ENCODE results near the gene CTSW.
"Not testable (repeated sequence)": the region's sequence is repeated elsewhere in the genome, so short reads cannot be mapped to it uniquely, and the experiment has no call there.

The CTSW gene

GRCh38 chr11:65887723-65888162 is 8.1 kb downstream of the CTSW start:
- TF ChIP-seq, protein P1, sequence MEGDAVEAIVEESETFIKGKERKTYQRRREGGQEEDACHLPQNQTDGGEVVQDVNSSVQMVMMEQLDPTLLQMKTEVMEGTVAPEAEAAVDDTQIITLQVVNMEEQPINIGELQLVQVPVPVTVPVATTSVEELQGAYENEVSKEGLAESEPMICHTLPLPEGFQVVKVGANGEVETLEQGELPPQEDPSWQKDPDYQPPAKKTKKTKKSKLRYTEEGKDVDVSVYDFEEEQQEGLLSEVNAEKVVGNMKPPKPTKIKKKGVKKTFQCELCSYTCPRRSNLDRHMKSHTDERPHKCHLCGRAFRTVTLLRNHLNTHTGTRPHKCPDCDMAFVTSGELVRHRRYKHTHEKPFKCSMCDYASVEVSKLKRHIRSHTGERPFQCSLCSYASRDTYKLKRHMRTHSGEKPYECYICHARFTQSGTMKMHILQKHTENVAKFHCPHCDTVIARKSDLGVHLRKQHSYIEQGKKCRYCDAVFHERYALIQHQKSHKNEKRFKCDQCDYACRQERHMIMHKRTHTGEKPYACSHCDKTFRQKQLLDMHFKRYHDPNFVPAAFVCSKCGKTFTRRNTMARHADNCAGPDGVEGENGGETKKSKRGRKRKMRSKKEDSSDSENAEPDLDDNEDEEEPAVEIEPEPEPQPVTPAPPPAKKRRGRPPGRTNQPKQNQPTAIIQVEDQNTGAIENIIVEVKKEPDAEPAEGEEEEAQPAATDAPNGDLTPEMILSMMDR (IDR thresholded peaks at IDR 0.05), result no peak
- H3K27me3 ChIP-seq, result no peaks in the 10 kb centered on the region
- H3K4me1 ChIP-seq, result peaks cover 6 to 67% (median 47%) of the 10 kb centered on the region in 4 donors
- intact Hi-C loops (cut with DNase I; ENCODE audit: low total_unique reads), result loop anchor here (2.0 kb wide), 1 partner anchor 29 kb away; no protein-coding TSS in a partner anchor
- peaks cover 15 to 39% (median 26%) of the 10 kb centered on the region in 3 donors for H3K36me3 ChIP-seq
- H3K4me3 ChIP-seq, result peak overlapping the region; percentile 61 to 83
- H3K9me3 ChIP-seq, result no peaks in the 10 kb centered on the region
- DNase-seq, result no peak
- H3K27ac ChIP-seq, result peak overlapping the region; percentile 93 to 95

GRCh38 chr11:65888163-65888814 is 8.7 kb downstream of the CTSW start, which contains the start of gene FIBP:
FIBP (minus strand) TSS chr11:65888471; CDS start chr11:65888418, 53 bp downstream.
- TF ChIP-seq, protein P1 (IDR thresholded peaks at IDR 0.05), result peak; percentile 87 to 96
- H3K36me3 ChIP-seq, result peaks cover 10 to 33% (median 21%) of the 10 kb centered on the region in 3 donors
- peaks cover 6 to 73% (median 53%) of the 10 kb centered on the region in 4 donors for H3K4me1 ChIP-seq
- peak; percentile 97 to 99 for DNase-seq
- intact Hi-C loops (cut with DNase I; ENCODE audit: low total_unique reads), result loop anchor here (2.0 kb wide), 1 partner anchor 29 kb away; no protein-coding TSS in a partner anchor
- no peaks in the 10 kb centered on the region for H3K9me3 ChIP-seq
- H3K27me3 ChIP-seq, result no peaks in the 10 kb centered on the region
- peak within 1 kb of the TSS; percentile 61 to 83 for H3K4me3 ChIP-seq
- peak within 1 kb of the TSS; percentile 93 to 95 for H3K27ac ChIP-seq

DNA sequence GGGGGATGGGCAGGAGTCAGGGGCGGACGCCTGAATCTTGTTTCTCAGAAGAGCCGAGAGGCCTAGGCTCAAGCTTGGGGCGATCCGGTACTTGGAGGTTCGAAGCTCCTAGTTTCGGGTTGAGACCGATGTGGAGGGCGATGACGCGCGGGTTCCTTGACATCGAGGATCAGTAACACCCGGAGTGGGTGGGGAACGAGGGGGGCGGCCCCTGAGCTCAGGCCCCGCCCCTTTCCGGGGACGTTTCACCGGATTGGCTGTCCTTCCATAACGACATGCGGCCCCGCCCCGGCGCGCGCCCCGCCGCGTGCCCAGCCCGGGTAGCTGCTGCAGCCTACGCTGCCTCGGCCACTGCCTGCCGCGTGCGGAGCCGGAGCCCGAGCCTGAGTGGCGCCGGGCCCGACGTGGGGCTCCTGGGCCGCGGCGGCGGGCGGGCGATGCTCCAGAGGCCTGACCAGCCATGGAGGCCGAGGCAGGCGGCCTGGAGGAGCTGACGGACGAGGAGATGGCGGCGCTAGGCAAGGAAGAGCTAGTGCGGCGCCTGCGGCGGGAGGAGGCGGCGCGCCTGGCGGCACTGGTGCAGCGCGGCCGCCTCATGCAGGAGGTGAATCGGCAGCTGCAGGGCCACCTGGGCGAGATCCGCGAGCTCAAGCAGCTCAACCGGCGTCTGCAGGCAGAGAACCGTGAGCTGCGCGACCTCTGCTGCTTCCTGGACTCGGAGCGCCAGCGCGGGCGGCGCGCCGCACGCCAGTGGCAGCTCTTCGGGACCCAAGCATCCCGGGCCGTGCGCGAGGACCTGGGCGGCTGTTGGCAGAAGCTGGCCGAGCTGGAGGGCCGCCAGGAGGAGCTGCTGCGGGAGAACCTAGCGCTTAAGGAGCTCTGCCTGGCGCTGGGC is 10.9 kb downstream of the CTSW start, which contains the start of gene CCDC85B:
Gene CCDC85B (plus strand): TSS at position 350 of the 895 bp plus-strand sequence. CDS start 111 bp downstream, at position 461.
- intact Hi-C loops (cut with DNase I; ENCODE audit: low total_unique reads), result no loop called here

GRCh38 chr11:65891219-65892136 is 11.8 kb downstream of the CTSW start:
- Histone ChIP-seq H3K4me1 (peaks cover 6 to 64% (median 54%) of the 10 kb centered on the region in 4 donors), H3K36me3 (peaks cover 0 to 6% (median 3%) of the 10 kb centered on the region in 3 donors), H3K9me3 (no peaks in the 10 kb centered on the region), H3K27me3 (no peaks in the 10 kb centered on the region), H3K4me3 (peak overlapping the region; percentile 61 to 83), H3K27ac (peak overlapping the region; percentile 93 to 95)
- TF ChIP-seq, protein P1 (IDR thresholded peaks at IDR 0.05), result peak in 1 of 2 experiments; percentile 7
- DNase-seq, result peak; percentile 46 to 80
- intact Hi-C loops (cut with DNase I; ENCODE audit: low total_unique reads), result no loop called here

More for the DNA sequence above, 10.9 kb downstream of the CTSW start, which contains the start of gene CCDC85B:
- Histone ChIP-seq H3K4me1 (peaks cover 6 to 68% (median 55%) of the 10 kb centered on the region in 4 donors), H3K36me3 (peaks cover 0 to 13% (median 4%) of the 10 kb centered on the region in 3 donors), H3K27me3 (no peaks in the 10 kb centered on the region), H3K4me3 (peak within 1 kb of the TSS; percentile 61 to 83), H3K9me3 (no peaks in the 10 kb centered on the region), H3K27ac (peak within 1 kb of the TSS; percentile 93 to 95)
- DNase-seq, result peak; percentile 99 to 100
- TF ChIP-seq, protein P1 (IDR thresholded peaks at IDR 0.05), result peak in 1 of 2 experiments; percentile 33

- intact Hi-C loops (cut with DNase I; ENCODE audit: low total_unique reads); H3K36me3 ChIP-seq; DNase-seq; H3K27me3 ChIP-seq; H3K9me3 ChIP-seq: not testable (repeated sequence)
- Histone ChIP-seq H3K27ac (peak overlapping the region; percentile 93 to 95), H3K4me3 (peak overlapping the region; percentile 61 to 83), H3K4me1 (peaks cover 6 to 59% (median 49%) of the 10 kb centered on the region in 4 donors)
Measured at GRCh38 chr11:65892137-65892540, 12.5 kb downstream of the CTSW start.

All from tibial artery (tissue), 4 donors.